ENCODE results near the gene RPS6KA3. TPM values are rescaled to one million over a fixed set of nuclear protein-coding genes. Genes with fewer than 3 reads are reported as not detected.

RPS6KA3 gene
- total RNA-seq, 4 donors from 2014 or later, result 22.3 to 43.2 (median 34.5) TPM

- no peak for DNase-seq (ENCODE audit: low spot score in 2 of 2)
- TF ChIP-seq POLR2A (IDR thresholded peaks at IDR 0.05), result no peak
- TF ChIP-seq CTCF (IDR thresholded peaks at IDR 0.05), result no peak
- intact Hi-C loops (cut with DNase I; ENCODE audit: low total_unique reads), result no loop called here
- H3K4me3 ChIP-seq (ENCODE audit: low read depth, poor library complexity, severe bottlenecking), result no peak overlapping the region
- WGBS, 2 donors, result 72 to 82% methylated on average over 4 of the region's 4 CpGs
Measured at GRCh38 chrX:20159797-20160385, 106.8 kb downstream of the RPS6KA3 start.

GRCh38 chrX:20151689-20152088 lies 115.0 kb downstream of the RPS6KA3 start:
- 94 to 98% methylated on average over 3 of the region's 3 CpGs for WGBS, 2 donors
- H3K4me3 ChIP-seq (ENCODE audit: low read depth, poor library complexity, severe bottlenecking), result no peak overlapping the region
- TF ChIP-seq POLR2A (IDR thresholded peaks at IDR 0.05), result no peak
- no peak for TF ChIP-seq CTCF (IDR thresholded peaks at IDR 0.05)
- intact Hi-C loops (cut with DNase I; ENCODE audit: low total_unique reads), result no loop called here
- DNase-seq (ENCODE audit: low spot score in 2 of 2), result no peak

- no peak for DNase-seq (ENCODE audit: low spot score in 2 of 2)
- intact Hi-C loops (cut with DNase I; ENCODE audit: low total_unique reads), result no loop called here
- WGBS, 2 donors, result 86 to 90% methylated on average over 2 of the region's 2 CpGs
- no peak for TF ChIP-seq POLR2A (IDR thresholded peaks at IDR 0.05)
- TF ChIP-seq CTCF (IDR thresholded peaks at IDR 0.05), result no peak
- H3K4me3 ChIP-seq (ENCODE audit: low read depth, poor library complexity, severe bottlenecking), result no peak overlapping the region
Measured at GRCh38 chrX:20149326-20149725, 117.4 kb downstream of the RPS6KA3 start.

- intact Hi-C loops (cut with DNase I; ENCODE audit: low total_unique reads), result no loop called here
- no peak overlapping the region for H3K4me3 ChIP-seq (ENCODE audit: low read depth, poor library complexity, severe bottlenecking)
- TF ChIP-seq POLR2A (IDR thresholded peaks at IDR 0.05) (no peak), CTCF (IDR thresholded peaks at IDR 0.05) (no peak)
- 75 to 77% methylated on average over 1 of the region's 1 CpG for WGBS, 2 donors
- DNase-seq (ENCODE audit: low spot score in 2 of 2), result no peak
Measured at GRCh38 chrX:20147561-20147960, 119.1 kb downstream of the RPS6KA3 start.

- 76 to 88% methylated on average over 3 of the region's 3 CpGs for WGBS, 2 donors
- TF ChIP-seq CTCF (IDR thresholded peaks at IDR 0.05), result no peak
- no peak for TF ChIP-seq POLR2A (IDR thresholded peaks at IDR 0.05)
- DNase-seq (ENCODE audit: low spot score in 2 of 2), result no peak
- intact Hi-C loops (cut with DNase I; ENCODE audit: low total_unique reads), result no loop called here
- H3K4me3 ChIP-seq (ENCODE audit: low read depth, poor library complexity, severe bottlenecking), result no peak overlapping the region
Measured at GRCh38 chrX:20144491-20144890, 122.2 kb downstream of the RPS6KA3 start.

- no peak overlapping the region for H3K4me3 ChIP-seq (ENCODE audit: low read depth, poor library complexity, severe bottlenecking)
- intact Hi-C loops (cut with DNase I; ENCODE audit: low total_unique reads), result no loop called here
- no peak for TF ChIP-seq CTCF (IDR thresholded peaks at IDR 0.05)
- no peak for TF ChIP-seq POLR2A (IDR thresholded peaks at IDR 0.05)
- 77 to 81% methylated on average over 2 of the region's 2 CpGs for WGBS, 2 donors
- no peak for DNase-seq (ENCODE audit: low spot score in 2 of 2)
Measured at GRCh38 chrX:20143561-20143960, 123.1 kb downstream of the RPS6KA3 start.

Measured in lower leg skin (tissue), 4 donors.